LNCaP clone FGC (cell line): ENCODE results near the gene RGPD3.
"Not testable (repeated sequence)": the region's sequence is repeated elsewhere in the genome, so short reads cannot be mapped to it uniquely, and the experiment has no call there.

ENCODE experiments used
- DNase-seq: peaks from one replicate; pipeline ENCODE4 v3.0.0-alpha.2; 2011; ENCODE audit warnings: low read depth
- H3K4me3 ChIP-seq: 2 replicates; pipeline ENCODE4 v1.5.1; 2011; ENCODE audit warnings: mild to moderate bottlenecking, low read depth, low read length, control low read depth
- CTCF ChIP-seq: IDR thresholded peaks from 2 replicates; pipeline ENCODE4 v1.5.1; 2012; ENCODE audit warnings: mild to moderate bottlenecking; ENCODE audit not compliant: control insufficient read depth, insufficient read depth; ENCODE audit errors: extremely low read depth

The RGPD3 gene

GRCh38 chr2:106468107-106468506 lies at the start of gene RGPD3:
Gene RGPD3 (minus strand): TSS chr2:106468413. CDS start chr2:106468288, 125 bp downstream.
- DNase-seq, H3K4me3 ChIP-seq: not testable (repeated sequence)

GRCh38 chr2:106517329-106517728 lies 49.1 kb upstream of the RGPD3 start:
- no peak for TF ChIP-seq CTCF
- no peak for DNase-seq
- H3K4me3 ChIP-seq, result no peak overlapping the region

GRCh38 chr2:106516864-106517263 lies 48.7 kb upstream of the RGPD3 start:
- no peak overlapping the region for H3K4me3 ChIP-seq
- TF ChIP-seq CTCF, result no peak

GRCh38 chr2:106516436-106516835 lies 48.2 kb upstream of the RGPD3 start:
- no peak for DNase-seq
- no peak overlapping the region for H3K4me3 ChIP-seq
- TF ChIP-seq CTCF, result no peak

More at GRCh38 chr2:106516864-106517263, 48.7 kb upstream of the RGPD3 start:
- DNase-seq, result no peak

- H3K4me3 ChIP-seq, DNase-seq: not testable (repeated sequence)
Measured at GRCh38 chr2:106514827-106515226, 46.6 kb upstream of the RGPD3 start.

- DNase-seq, H3K4me3 ChIP-seq: not testable (repeated sequence)
Measured at GRCh38 chr2:106513391-106513790, 45.2 kb upstream of the RGPD3 start.

GRCh38 chr2:106511934-106512333 lies 43.7 kb upstream of the RGPD3 start:
- not testable (repeated sequence) for H3K4me3 ChIP-seq, DNase-seq

GRCh38 chr2:106511476-106511901 lies 43.3 kb upstream of the RGPD3 start:
- DNase-seq, H3K4me3 ChIP-seq: not testable (repeated sequence)

- DNase-seq, H3K4me3 ChIP-seq: not testable (repeated sequence)
Measured at GRCh38 chr2:106510791-106511190, 42.6 kb upstream of the RGPD3 start.

- H3K4me3 ChIP-seq, DNase-seq: not testable (repeated sequence)
Measured at GRCh38 chr2:106509374-106509770, 41.2 kb upstream of the RGPD3 start.

- DNase-seq, H3K4me3 ChIP-seq: not testable (repeated sequence)
Measured at GRCh38 chr2:106508660-106509373, 40.6 kb upstream of the RGPD3 start.

- not testable (repeated sequence) for H3K4me3 ChIP-seq, DNase-seq
Measured at GRCh38 chr2:106506002-106506687, 37.9 kb upstream of the RGPD3 start.

GRCh38 chr2:106504787-106505186 lies 36.6 kb upstream of the RGPD3 start:
- not testable (repeated sequence) for H3K4me3 ChIP-seq, DNase-seq

- DNase-seq, result not testable (repeated sequence)
Measured at GRCh38 chr2:106504192-106504591, 36.0 kb upstream of the RGPD3 start.

GRCh38 chr2:106502351-106502750 lies 34.1 kb upstream of the RGPD3 start:
- DNase-seq, H3K4me3 ChIP-seq: not testable (repeated sequence)

More at GRCh38 chr2:106504192-106504591, 36.0 kb upstream of the RGPD3 start:
- H3K4me3 ChIP-seq, result not testable (repeated sequence)

GRCh38 chr2:106500350-106500749 lies 32.1 kb upstream of the RGPD3 start:
- not testable (repeated sequence) for H3K4me3 ChIP-seq, DNase-seq
